Middle frontal gyrus (tissue), 1 donor: ENCODE data around the gene MAPKAP1.

Experiments used
- DNase-seq: peaks from one replicate; pipeline ENCODE4 v3.0.0-alpha.2; 2015; ENCODE audit warnings: low spot score; ENCODE audit errors: extremely low spot score

Gene MAPKAP1

DNA sequence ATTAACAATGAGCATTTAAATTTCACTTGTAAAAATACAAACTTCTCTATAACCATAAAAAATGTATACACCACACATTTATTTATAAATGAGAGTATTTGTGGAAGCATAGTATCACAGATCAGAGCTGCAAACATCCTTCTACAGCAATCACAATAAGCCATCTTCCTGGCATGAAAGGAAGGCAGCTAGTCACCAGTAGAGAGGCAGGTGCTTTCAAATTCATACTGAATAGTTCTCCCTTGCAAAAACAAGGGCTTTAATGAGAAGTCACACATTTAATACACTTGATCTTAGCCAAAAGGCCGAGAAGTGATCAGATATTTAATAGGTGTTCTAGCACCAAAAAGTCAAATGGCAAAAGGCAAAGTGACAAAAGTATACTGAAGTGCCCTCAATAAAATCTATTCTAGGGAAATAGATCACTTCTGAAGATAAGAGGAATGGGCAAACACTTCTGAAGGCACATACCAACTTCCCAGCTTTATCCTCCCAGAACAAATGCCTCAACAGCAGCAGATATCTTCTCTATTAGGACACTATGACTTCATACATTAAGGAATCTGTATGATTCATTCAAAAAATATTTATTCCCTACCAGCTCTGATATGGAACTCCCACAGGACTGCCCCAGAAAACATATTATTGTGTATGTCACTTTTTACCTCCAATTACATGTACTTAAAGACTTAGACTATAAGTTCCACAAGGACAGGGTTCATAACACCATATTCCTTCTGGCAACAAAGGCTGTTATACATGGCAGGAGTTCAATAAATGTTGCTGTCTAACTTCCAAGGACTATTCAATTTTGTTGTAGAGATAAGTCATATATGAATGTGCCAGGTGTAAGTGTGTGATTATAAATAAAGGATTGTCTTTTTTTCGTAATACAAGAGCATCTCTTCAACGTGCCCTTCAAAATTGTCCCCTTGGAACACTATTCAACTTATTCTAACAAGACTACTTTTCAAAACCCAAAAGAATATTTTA lies 31.7 kb downstream of the MAPKAP1 start:
- DNase-seq, result no peak

GRCh38 chr9:125672876-125673275 lies 34.1 kb downstream of the MAPKAP1 start:
- DNase-seq, result no peak

DNA sequence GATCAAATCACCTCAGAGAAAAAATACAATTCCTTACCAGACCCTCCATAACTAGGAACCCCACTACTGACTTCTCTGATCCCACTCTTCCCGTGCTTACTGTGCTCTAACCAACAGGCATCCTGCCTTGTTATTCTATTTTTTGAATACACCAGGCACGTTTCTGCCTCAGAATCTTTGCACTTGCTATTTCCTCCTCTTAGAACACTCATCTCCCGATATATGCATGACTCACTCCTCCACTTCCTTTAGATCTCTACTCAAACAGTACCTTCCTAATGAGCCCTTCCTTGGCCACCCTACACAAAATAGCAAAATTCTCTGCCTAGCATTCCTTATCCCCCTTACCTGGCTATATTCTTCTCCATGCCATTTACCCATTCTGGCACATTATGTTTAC lies 43.9 kb downstream of the MAPKAP1 start:
- no peak for DNase-seq

DNA sequence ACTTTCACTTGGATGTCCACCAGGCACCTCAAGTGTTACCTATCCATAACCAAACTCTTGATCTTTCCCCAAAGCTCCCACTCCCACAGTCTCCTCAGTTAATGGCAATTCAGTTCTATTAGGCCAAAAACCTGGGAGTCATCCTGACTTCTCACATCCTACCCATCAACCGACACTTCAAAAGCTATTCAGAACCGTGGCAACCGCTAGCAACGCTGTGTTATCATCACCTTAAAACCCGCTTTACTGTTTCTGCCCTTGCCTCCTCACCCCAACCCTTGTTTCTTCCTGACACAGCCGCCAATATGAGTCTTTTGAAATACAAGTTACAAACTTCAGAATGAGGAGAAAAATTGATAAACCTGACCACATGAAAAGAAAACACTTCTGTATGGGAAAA lies 46.5 kb downstream of the MAPKAP1 start:
- DNase-seq, result no peak

GRCh38 chr9:125659954-125660353 lies 47.1 kb downstream of the MAPKAP1 start:
- no peak for DNase-seq

- DNase-seq, result no peak
Measured at GRCh38 chr9:125659201-125659840, 47.7 kb downstream of the MAPKAP1 start.

DNA sequence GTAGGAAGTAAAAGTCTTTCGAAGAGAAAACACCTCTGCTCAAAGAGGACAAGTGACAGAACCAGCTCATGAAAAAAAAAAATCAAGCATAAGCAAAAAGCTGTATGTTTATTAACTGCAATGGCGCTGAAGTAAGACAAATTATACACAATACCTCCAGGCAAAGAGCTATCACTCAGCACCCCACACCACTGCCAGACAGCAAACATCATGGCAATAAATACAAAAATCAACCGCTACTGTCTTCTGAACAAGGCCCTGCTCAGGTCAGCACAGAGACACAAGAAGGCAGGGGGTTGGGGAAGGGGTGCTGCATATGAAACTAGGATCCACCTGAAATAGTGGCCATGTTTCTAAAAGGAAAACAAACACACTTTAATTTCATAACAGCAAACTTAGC lies 50.4 kb downstream of the MAPKAP1 start:
- DNase-seq, result no peak

DNA sequence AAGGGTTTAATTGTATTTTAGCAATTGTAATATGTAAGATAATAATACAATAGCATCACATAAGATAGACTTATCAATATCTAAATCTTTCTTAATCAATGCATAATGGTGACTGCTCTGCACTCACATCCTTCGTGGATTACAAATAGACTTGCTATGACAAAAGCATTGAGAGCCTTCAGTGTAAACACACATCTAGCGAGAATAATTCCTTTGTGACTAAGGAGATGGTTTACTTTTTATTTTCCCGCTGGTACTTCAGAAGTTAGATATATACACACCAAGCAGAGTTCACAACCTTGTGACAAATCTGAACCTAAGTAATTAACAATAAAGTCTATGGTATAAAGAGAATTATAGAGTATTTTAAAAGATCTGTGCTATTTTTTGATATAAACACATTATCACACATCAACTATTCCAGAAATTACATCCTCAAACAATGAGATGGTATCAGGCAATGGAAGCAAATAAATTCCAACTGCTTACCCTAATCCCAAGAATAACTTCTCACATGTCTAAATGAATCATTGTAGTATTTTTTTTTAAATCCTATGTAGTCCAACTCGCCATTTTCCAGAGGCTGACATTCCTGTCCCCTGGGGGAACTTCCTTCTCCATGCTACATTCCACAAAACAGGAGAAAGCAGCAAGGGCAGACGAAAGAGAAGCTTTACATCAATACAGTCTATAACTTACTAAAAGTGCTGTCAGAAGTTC lies 51.2 kb downstream of the MAPKAP1 start:
- no peak for DNase-seq

DNA sequence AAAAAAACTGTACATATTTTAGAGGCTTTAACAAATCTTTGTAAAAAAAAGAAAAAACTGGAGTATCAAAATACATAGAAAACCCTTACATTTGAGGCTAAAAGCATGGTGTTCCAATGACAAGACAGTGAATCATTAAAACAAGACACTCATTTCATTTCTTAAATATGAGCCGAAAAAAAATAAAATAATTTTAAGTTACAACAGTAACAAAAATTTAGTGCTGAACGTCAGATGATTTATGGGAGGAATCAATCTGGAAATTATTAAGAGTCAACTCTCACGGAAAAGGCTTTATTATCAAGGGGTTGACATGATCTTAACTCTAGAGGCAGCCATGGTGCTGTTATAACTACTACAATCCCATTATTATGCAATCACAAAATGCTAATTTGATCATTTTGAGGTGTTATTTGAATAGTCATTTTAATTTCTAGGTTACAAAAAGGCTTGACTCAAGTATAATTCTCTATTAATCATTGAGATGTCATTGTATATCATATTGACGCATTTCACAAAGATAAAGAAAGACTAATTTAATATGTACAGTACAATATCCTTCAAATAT lies 51.9 kb downstream of the MAPKAP1 start:
- DNase-seq, result no peak

DNA sequence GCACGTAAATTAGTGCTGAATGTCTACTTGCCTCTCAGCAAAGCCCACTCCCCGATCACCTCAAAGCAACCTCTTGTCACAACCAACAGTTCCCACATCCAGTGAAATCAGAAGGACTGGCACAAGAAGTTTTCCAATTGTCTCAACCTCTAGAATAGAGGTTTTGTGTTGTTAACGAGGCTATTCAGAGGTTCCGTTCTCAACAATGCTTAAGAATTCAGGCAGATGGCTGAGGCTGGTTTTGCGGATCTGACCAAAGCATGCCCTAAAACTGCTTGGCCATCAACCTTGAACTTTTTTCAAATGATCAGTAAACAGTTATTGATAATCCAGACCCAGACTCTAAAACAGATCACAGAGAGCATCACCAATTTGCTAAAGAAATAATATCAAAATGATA lies 52.9 kb downstream of the MAPKAP1 start:
- no peak for DNase-seq

DNA sequence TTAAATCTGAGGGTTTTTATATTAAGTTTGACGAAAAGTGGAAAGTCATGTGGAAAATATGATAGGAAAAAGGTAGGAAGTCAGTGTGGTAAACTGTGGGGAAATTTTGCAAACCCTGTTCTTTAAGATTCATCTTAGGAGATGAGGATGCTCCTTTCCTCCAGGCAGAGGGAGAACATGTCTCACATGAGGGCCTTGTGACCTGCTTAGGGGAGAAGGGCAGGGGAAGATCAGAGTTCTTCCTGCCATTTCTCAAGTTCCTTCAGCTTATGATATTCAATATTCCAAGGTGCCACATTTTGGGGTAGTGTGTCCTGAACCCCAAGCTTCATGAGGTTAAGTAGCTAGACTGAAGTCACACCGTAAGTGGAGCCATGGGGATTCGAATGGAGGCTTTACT lies 53.7 kb downstream of the MAPKAP1 start:
- no peak for DNase-seq

DNA sequence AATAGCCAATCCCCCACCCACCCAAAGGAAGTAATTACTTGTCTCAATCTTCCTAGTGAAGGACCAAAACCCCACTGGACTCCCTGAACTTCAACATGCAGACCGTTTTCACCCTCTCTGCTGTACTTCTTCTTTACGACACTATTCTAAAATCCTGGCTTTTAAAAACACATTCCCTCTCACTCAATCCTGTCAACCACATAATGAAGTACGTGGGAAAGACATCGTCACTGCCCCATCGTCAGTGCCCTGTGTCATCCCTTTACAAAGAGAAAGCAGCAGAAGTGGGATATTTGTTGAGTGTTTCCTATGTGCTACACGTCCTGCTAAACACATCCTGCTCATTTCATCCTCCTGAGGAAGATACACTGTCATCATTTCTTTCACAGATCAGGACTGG lies 54.2 kb downstream of the MAPKAP1 start:
- DNase-seq, result no peak

GRCh38 chr9:125652233-125652594 lies 54.8 kb downstream of the MAPKAP1 start:
- DNase-seq, result no peak

- no peak for DNase-seq
Measured at GRCh38 chr9:125651576-125652232, 55.3 kb downstream of the MAPKAP1 start.

GRCh38 chr9:125650271-125650737 lies 56.7 kb downstream of the MAPKAP1 start:
- DNase-seq, result no peak

DNA sequence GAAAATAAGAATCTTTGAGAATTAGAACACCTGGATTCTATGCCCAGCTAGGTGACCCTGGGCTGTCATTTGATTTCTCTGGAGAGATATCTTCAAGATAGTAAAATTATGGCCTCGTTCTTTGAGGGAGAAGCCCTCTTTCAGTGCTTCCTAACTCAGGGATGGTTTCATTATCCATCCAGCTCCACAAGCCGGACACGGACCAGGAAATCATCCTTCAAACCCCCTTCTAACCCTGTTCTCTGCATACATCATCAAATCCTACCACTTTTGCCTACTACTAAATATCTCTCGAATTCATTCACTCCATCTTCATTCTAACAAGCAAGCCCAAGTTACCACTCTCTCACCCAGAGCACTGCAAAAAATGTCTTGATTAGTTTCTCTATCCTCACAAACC lies 57.2 kb downstream of the MAPKAP1 start:
- no peak for DNase-seq

DNA sequence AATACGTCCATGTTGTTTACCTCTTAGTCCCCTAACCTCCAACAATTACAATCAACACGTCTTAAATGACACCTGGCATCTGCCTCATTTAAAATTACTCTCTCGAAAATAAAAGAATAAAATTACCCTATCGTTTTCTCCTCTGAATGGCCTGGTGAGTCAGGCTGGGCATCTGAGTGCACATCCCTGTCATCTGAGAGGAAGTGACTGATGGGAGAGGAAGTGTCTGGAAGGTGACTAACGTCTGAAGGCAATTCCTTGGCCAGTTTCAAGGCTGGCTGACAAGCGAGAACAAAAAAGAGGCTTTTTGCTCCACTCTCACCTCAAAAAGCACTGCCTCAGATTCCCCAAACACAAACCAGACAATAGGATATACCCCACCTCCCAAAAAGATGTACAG lies 57.7 kb downstream of the MAPKAP1 start:
- no peak for DNase-seq

DNA sequence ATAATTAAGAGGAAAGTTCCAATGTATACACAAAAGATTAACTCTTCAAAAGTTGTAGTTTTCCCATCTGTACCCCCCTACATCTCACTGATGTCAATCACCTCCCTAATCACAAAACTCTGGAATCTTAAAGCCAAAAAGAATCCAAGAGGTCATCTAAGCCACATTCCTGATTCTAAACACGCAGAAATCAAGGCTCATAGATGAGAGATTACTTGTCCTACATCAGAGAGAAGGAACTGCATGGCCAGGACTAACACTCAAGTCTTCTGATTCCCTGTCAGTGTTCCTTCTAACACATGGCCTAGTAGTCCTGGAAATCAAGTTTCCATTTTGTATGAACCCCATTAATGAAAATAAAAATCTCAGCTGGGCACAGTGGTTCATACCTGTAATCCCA lies 58.7 kb downstream of the MAPKAP1 start:
- no peak for DNase-seq

- no peak for DNase-seq
Measured at GRCh38 chr9:125646621-125647100, 60.3 kb downstream of the MAPKAP1 start.

DNA sequence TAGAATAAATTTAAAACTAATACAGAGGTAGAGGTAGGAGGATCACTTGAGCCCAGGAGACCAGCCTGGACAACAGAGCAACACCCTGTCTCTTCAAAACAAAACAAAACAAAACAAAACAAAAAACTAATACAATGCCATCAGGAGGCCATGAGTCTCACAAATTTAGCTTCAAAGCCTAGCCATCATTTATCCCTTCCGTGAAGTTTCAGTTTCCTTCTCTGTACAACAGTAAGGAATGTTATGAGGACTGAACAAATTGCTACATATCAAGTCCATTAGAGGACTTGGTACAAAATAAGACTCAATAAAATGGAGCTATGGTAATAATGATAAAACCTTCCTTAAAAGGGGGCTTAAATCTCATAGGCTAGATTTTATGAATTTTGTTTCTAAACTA lies 60.8 kb downstream of the MAPKAP1 start:
- DNase-seq, result no peak
